C4-2B (cell line): Measurements from ENCODE around the gene ACSL4.
"Not testable (repeated sequence)": the region's sequence is repeated elsewhere in the genome, so short reads cannot be mapped to it uniquely, and the experiment has no call there.

ENCODE experiments used
- H3K27ac ChIP-seq: fragments of 450-650 bp; 2 replicates; pipeline ENCODE4 v1.5.1; 2017
- ZFX ChIP-seq: fragments of 450-650 bp; IDR thresholded peaks from 2 replicates; pipeline ENCODE4 v1.6.1; 2017
- TF ChIP-seq, protein P1 (sequence below): fragments of 450-650 bp; conservative IDR thresholded peaks from 2 replicates; pipeline ENCODE4 v1.5.1; 2017; ENCODE audit warnings: mild to moderate bottlenecking

The ACSL4 gene

DNA sequence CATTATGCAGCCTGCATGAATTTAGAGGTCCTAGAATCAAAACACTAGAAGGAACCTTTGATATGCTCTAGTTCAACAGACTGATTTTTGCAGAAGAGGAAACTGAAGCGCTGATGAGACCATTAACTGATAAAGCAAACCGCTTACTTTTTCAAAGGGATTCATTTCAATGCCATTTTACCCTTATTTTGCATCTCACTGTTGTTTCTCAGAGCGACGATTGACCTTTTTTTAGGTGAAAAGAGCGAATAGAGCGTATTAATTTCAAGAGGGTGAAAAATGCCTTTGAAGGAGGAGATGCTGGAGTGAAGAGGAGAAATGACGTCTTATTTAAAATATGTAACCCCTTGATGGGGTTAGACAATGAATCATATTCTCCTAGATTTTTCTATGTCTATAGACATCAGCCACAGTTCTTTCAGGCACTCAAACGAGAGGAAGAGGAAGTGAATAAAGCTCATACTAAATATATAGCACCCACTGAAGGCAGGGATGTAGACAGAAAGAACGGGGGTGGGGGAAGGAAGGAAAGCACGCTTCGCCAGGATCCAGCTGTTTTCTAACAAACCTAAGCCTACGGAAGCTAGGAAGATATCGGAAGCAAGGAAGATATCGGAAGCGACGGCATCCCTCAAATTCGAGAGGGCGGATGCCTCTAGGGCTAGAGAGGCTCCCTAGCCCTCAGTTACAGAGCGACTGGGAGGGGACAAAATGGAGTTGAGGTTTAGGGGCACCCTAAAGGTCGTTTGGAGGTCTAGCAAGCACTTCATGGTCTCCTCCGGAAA, 848 bp downstream of the ACSL4 start:
- H3K27ac ChIP-seq, result no peak overlapping the region; the same call in 1 of the 2 replicates
- no peak for TF ChIP-seq ZFX
- TF ChIP-seq, protein P1, sequence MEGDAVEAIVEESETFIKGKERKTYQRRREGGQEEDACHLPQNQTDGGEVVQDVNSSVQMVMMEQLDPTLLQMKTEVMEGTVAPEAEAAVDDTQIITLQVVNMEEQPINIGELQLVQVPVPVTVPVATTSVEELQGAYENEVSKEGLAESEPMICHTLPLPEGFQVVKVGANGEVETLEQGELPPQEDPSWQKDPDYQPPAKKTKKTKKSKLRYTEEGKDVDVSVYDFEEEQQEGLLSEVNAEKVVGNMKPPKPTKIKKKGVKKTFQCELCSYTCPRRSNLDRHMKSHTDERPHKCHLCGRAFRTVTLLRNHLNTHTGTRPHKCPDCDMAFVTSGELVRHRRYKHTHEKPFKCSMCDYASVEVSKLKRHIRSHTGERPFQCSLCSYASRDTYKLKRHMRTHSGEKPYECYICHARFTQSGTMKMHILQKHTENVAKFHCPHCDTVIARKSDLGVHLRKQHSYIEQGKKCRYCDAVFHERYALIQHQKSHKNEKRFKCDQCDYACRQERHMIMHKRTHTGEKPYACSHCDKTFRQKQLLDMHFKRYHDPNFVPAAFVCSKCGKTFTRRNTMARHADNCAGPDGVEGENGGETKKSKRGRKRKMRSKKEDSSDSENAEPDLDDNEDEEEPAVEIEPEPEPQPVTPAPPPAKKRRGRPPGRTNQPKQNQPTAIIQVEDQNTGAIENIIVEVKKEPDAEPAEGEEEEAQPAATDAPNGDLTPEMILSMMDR, result no peak

DNA sequence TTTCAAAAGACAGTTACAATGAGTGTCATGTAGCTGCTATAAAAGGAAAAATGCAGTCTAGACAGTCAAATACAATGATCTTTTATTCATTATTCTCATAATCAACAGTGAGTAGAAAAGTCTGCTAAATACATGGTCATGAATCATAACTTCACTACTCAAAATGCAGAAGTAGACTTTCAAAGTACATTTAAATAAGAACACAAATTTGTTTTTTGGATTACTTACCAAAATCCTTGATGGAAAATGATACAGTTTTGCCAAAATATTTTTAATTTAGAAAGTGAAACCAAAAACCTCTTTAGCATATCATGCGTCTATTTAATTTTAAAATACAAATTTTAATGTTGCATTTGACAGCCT, 4.9 kb downstream of the ACSL4 start:
- no peak overlapping the region for H3K27ac ChIP-seq
- TF ChIP-seq, protein P1, result no peak
- no peak for TF ChIP-seq ZFX

DNA sequence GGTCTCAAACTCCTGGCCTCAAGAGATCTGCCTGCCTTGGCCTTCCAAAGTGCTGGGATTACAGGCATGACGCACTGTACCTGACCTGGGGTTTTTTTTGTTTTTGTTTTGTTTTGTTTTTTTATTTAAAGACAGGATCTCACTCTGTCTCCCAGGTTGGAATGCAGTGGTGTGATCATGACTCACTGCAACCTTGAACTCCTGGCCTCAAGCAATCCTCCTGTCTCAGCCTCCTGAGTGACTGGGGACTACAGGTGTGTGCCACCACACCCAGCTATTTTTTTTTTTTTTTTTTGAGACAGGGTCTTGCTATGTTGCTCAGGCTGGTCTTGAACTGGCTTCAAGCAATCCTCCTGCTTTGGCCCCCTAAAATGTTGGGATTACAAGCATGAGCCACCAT, 8.1 kb downstream of the ACSL4 start:
- H3K27ac ChIP-seq, result not testable (repeated sequence)

DNA sequence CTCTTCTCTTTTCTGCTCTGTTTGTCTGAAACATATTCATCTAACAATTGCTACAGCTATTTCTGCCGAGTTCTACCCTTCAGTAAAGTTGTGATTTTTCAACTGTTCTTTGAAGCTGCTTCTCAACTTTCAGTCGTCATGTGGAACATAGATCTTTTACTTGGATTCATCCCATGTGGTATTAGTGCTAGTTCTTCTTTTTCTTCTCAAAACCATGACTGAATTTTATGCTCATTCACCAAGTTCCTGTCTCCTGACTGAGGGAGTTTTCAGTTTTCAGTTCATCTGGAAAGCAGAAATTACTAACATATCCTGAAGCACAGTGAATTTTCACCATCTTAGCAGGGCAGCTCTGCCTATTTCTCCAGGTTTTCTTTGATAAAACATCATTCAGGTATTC, 12.1 kb downstream of the ACSL4 start:
- H3K27ac ChIP-seq, result no peak overlapping the region
- TF ChIP-seq, protein P1, result no peak
- no peak for TF ChIP-seq ZFX

DNA sequence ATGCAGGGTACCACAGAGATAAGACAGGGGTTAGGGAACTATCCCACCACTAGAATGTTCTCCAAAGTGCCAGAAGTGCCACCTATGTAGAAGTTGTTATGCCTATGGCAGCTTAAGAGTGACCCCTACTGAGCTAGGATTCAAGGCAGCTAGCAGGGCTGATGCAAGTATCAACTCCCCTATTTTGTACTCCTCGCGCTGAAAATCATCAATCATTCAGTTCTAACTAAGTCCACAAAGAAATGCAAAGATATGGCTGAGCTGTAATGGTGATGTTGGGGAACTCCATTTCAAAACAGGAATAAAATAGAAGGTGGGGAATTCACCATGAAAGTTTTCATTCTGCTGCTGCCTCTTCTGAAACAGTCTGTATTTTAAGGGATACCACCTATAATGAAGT, 13.8 kb downstream of the ACSL4 start:
- no peak overlapping the region for H3K27ac ChIP-seq
- TF ChIP-seq ZFX, result no peak
- TF ChIP-seq, protein P1, result no peak

DNA sequence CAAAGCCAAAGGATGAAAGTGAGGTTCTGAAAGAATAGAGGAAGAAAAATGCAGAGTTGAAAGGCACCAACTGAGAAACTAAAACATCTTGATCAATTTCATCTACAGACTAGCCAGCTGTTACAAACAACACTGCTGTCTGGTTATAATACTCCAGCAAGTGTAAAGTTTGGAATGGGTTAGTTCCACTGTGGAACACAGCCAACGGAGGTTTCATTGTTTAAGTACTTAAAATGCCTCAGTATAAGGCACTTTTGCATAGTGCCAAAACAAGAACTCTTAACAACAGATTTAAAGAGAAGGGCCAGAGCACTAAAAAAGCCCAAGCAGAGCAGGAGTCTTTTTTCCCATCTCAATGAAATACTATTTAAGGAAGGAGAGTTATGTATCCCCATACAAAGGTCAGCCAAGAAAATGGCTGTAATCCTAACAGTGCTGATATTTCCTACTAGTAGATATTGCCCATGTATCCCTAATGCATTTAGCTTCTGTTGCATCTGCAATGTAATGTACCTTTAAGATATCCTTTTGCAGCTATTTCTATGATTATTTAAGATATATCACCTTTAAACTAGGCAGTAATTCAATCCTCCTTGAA, 16.5 kb downstream of the ACSL4 start:
- TF ChIP-seq, protein P1, result no peak
- no peak for TF ChIP-seq ZFX
- no peak overlapping the region for H3K27ac ChIP-seq

DNA sequence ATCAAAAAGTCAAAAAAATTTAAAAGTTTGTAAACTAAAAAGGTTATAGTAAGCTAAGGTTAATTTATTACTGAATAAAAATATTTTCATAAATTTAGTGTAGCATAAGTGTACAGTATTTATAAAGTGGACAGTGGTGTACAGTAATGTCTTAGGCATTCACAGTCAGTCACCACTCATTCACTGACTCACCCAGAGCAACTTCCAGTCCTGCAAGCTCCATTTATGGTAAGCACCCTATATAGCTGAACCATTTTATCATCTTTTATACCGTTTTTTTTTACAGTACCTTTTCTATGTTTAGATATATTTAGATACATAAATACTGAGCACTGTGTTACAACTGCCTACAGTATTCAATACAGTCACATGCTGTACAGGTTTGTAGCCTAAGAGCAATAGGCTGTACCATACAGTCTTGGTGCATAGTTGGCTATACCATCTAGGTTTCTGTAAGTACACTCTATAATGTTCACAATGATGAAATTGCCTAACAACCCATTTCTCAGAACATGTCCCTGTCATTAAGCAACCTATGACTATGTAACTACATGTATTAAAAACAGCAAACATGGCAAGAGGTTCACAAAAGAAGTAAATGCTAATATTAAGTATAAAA, 18.6 kb downstream of the ACSL4 start:
- H3K27ac ChIP-seq, result no peak overlapping the region
- no peak for TF ChIP-seq ZFX
- TF ChIP-seq, protein P1, result no peak
